Effector memory CD8-positive, alpha-beta T cell (primary cell): Measurements from ENCODE around the gene CAMTA1.

Source experiments
- ATAC-seq: fragments of 150-1000 bp; cut with Tn5 transposase; replicated peaks from 2 replicates; pipeline ENCODE4 v1.10.0; 2021; ENCODE audit warnings: mild to moderate bottlenecking, moderate library complexity
- DNase-seq, 3 experiments: peaks; one replicate each; pipeline ENCODE4 v3.0.0; 2021
- H3K27ac Mint-ChIP-seq, 2 donors: one replicate each; pipeline ENCODE4 v1.8.0; 2022; ENCODE audit warnings: mild to moderate bottlenecking in 2 of 2, mixed read lengths in 2 of 2, moderate library complexity in 2 of 2
- H3K27me3 Mint-ChIP-seq, 2 donors: one replicate each; pipeline ENCODE4 v1.8.0; 2022; ENCODE audit warnings: mixed read lengths in 2 of 2
- H3K36me3 Mint-ChIP-seq: one replicate; pipeline ENCODE4 v1.8.0; 2022; ENCODE audit warnings: mild to moderate bottlenecking, moderate library complexity, mixed read lengths; ENCODE audit not compliant: insufficient read depth
- H3K4me1 Mint-ChIP-seq, 2 donors: one replicate each; pipeline ENCODE4 v1.8.0; 2022; ENCODE audit warnings: low read depth in 2 of 2, mixed read lengths in 2 of 2
- H3K4me3 Mint-ChIP-seq, 2 donors: one replicate each; pipeline ENCODE4 v1.8.0; 2022; ENCODE audit warnings: mild to moderate bottlenecking in 2 of 2, mixed read lengths in 2 of 2, moderate library complexity in 2 of 2
- H3K9me3 Mint-ChIP-seq, 2 donors: one replicate each; pipeline ENCODE4 v1.8.0; 2022; ENCODE audit warnings: mixed read lengths in 2 of 2

CAMTA1 gene

DNA sequence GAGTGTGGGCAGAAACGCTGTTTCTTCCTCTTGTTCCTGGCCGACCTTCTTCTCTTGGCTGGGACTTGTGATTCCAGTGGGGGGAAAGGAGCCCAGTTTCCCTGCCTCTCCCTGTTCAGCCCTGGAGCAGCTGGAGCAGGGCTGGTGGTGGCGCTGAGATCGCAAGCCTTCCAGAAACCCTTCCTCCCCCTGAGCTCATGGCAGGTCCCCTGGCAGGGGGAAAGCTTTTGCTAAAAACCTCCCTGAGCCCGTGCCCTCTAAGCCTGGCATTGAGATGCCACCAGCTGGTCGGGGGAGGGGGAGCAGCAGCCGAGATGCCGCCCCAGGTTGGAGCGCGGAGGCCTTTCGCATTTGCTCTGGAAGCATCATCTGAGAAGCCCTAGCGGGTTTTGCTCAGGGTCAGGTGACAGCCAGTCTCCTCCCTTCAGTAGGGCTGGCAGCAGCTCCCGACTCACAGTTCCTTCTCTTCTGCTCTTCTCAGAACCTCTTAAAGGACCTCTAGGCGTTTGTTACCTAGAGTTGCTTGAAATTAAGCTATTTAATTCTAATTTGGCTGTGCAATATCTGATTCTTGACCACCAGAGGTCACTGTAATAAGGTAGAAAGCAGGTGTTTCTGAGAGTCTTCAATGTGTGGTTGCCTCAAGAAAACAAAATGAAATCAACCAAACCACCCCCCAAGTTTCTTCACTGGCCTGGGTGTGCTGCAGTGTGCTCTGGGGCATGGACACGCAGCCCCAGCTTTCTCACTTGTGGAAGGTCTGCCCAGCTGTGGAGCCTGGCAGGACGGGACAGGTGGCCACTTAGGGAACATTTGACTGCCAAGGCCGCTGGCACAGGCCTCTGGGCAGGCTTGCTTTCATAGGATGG, 257.3 kb downstream of the CAMTA1 start:
- peaks cover 26 to 65% of the 10 kb centered on the region in 2 donors for H3K27me3 Mint-ChIP-seq
- H3K9me3 Mint-ChIP-seq = peaks cover 0 to 2% of the 10 kb centered on the region in 2 donors
- no peaks in the 10 kb centered on the region for H3K4me1 Mint-ChIP-seq
- DNase-seq (no peak), ATAC-seq (no peak)
- H3K36me3 Mint-ChIP-seq = no peaks in the 10 kb centered on the region
- H3K27ac Mint-ChIP-seq = no peak overlapping the region
- no peak overlapping the region for H3K4me3 Mint-ChIP-seq

DNA sequence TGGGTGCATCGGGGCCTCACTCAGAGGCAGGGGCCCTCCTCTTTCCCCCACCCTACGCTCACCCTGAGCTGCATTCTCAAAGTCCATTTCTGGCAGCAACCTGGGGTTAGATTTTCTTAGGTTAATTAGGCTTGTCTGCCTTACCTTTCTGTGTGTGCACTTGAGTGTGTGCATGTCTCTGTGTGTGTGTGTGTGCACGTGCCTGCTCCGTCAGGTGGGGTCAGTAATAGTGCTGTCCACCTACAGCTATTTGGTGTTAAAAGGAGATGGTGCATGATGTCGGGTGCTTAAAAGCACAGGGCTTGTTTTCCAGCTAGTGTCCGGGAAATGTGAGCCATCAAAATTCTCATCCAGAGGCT, 257.9 kb downstream of the CAMTA1 start:
- Mint-ChIP-seq H3K9me3 (peaks cover 0 to 3% of the 10 kb centered on the region in 2 donors), H3K4me3 (no peak overlapping the region), H3K27me3 (peaks cover 32 to 71% of the 10 kb centered on the region in 2 donors), H3K36me3 (no peaks in the 10 kb centered on the region), H3K4me1 (no peaks in the 10 kb centered on the region), H3K27ac (no peak overlapping the region)
- ATAC-seq = no peak
- DNase-seq = no peak

DNA sequence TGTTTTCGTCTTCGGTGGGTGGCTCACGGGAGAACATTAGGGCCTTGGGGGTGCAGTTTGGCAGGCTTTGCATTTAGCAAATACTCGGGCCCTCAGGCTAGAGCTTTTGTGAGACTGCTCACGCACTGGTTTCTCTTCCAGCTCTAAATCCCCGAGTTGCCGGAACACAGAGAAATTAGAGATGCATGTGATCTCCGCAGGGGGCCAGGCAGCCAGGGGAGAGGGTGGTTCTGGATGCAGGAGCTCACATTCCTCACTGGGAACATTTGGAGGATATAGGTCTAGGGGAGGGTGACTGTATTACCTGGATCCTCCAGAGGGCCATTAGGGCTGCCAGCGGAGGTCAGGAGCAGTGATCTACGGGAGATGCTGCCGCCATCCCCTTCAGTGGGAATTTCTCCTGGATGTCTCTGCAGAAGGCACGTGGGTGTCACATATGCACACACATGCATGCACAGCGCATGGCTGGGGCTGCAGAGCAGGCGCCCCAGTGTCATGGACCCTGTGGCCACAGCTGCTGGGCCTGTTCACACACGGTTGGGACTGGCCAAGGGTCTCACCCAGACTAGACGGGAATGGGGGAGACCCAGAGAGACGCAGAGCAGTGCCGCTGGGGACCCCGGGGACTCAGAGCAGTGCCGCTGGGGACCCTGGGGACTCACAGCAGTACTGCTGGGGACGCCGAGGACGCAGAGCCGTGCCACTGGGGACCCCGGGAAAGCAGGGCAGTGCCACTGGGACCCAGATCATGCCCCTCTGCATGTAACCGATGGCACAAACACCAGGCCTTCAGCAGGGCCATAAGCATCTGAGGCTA, 258.7 kb downstream of the CAMTA1 start:
- Mint-ChIP-seq H3K4me1 (no peaks in the 10 kb centered on the region), H3K27ac (no peak overlapping the region), H3K9me3 (peaks cover 0 to 3% of the 10 kb centered on the region in 2 donors)

DNA sequence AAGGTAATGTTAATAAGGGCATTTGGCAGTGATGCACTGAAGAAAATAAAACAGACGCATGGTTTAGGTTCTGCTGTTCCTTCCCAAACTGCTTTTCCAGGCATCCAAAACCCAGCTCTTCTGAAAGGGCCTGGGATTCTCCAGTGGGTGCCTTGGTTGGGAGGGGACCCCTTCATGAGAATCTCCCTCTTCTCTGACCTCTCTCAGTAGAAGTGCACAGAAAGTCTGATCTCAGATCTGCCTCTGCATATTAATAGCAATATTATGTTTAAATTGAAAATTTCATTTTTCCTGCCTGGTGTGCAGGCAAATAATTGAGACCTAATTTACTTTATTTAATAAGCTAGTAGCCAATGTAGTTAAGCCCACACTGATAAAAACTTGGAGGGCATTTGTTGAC, 260.6 kb downstream of the CAMTA1 start:
- peaks cover 39 to 85% of the 10 kb centered on the region in 2 donors for H3K27me3 Mint-ChIP-seq
- H3K27ac Mint-ChIP-seq = no peak overlapping the region
- peaks cover 0 to 5% of the 10 kb centered on the region in 2 donors for H3K9me3 Mint-ChIP-seq
- no peak for DNase-seq
- no peak for ATAC-seq
- H3K36me3 Mint-ChIP-seq = no peaks in the 10 kb centered on the region
- H3K4me3 Mint-ChIP-seq = no peak overlapping the region
- H3K4me1 Mint-ChIP-seq = no peaks in the 10 kb centered on the region

More for the DNA sequence above, 258.7 kb downstream of the CAMTA1 start:
- DNase-seq (no peak), ATAC-seq (no peak)
- H3K36me3 Mint-ChIP-seq = no peaks in the 10 kb centered on the region
- no peak overlapping the region for H3K4me3 Mint-ChIP-seq
- peaks cover 36 to 76% of the 10 kb centered on the region in 2 donors for H3K27me3 Mint-ChIP-seq

DNA sequence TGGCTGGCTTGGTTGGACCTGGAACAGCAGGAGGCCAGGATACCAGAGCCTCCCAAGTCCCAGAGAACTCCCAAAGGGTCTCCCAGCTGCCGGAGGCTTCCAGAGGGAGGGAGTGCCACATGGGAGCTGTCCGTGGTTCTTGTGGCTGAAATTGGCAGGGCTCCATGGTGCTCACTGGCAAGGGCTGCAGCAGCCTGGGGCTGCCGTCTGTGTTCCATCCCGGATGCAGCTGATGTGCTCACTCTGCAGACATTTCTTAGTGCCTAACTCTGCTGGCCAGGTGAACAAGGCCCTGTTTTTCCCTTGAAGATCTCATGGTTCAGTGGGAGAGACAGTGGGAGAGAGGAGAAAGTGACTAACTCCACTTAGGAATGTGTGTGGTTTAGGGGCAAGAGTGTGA, 261.1 kb downstream of the CAMTA1 start:
- Mint-ChIP-seq H3K36me3 (no peaks in the 10 kb centered on the region), H3K4me3 (no peak overlapping the region), H3K27ac (no peak overlapping the region), H3K27me3 (peaks cover 39 to 82% of the 10 kb centered on the region in 2 donors), H3K4me1 (no peaks in the 10 kb centered on the region), H3K9me3 (peaks cover 0 to 5% of the 10 kb centered on the region in 2 donors)
- DNase-seq = no peak
- no peak for ATAC-seq

DNA sequence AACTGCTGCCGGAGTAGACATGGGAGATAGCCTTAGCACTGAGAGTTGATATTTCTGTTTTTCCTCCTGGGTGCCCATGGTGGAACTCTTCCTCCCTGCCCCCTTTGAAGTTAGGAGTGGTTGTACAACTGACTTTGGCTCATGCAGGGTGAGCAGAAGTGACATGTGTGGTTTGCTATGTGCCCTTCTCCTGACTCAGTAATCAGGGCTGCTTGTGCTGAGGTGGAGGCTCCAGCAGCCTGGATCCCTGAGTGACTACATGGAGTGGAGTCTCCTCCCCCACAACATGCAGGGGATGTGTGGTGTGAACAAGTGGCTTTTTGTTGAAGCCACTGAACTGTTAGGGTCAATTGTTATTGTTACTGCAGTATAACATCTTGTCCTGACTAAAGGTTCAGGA, 261.6 kb downstream of the CAMTA1 start:
- Mint-ChIP-seq H3K36me3 (no peaks in the 10 kb centered on the region), H3K27me3 (peaks cover 39 to 76% of the 10 kb centered on the region in 2 donors), H3K9me3 (peaks cover 0 to 5% of the 10 kb centered on the region in 2 donors), H3K4me1 (no peaks in the 10 kb centered on the region), H3K27ac (no peak overlapping the region), H3K4me3 (no peak overlapping the region)
- ATAC-seq (no peak), DNase-seq (no peak)

DNA sequence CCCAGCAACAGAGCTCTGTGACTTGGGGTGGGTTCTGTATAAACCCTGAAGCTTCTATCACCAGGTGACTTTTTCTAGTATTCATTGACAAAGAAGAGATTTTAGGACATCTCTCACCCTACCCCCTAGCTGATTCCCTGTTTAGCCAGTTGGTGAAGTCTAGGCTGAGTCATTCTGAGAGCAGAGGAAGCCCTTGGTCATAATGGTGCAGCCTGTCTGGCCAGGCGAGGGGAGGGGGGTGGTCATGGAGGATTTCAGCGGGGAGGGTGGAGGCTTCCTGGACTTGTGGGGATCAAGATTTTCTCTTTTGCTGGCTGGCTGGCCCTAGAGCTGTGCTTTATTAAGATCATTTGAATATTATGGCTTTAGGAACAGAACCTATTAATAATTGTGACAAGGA, 262.6 kb downstream of the CAMTA1 start:
- Mint-ChIP-seq H3K4me3 (no peak overlapping the region), H3K4me1 (no peaks in the 10 kb centered on the region), H3K27ac (no peak overlapping the region), H3K36me3 (no peaks in the 10 kb centered on the region), H3K9me3 (peaks cover 0 to 5% of the 10 kb centered on the region in 2 donors), H3K27me3 (peaks cover 39 to 75% of the 10 kb centered on the region in 2 donors)
- DNase-seq (no peak), ATAC-seq (no peak)

DNA sequence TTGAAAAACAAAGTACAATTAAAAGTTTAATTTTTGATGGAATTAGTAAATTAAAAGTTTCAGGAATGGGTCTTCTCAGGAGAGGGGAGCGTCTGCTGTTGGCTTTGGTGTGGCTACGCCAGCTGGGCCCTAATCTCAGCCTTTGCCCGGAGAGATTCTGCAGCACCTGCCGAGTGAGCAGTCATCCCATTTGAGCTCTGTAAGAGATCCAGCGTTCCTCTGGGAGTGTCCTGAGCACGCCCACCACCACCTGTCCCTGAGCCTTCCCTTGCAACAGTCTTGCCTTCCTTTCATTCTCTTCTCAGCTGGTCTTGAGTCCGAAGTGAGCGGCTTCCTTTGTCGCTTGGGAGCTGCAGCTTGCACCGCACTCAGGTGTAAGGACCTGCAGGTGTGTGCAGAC, 263.1 kb downstream of the CAMTA1 start:
- ATAC-seq (no peak), DNase-seq (no peak)
- Mint-ChIP-seq H3K27me3 (peaks cover 41 to 75% of the 10 kb centered on the region in 2 donors), H3K27ac (no peak overlapping the region), H3K4me1 (no peaks in the 10 kb centered on the region), H3K9me3 (peaks cover 0 to 5% of the 10 kb centered on the region in 2 donors), H3K36me3 (no peaks in the 10 kb centered on the region), H3K4me3 (no peak overlapping the region)

DNA sequence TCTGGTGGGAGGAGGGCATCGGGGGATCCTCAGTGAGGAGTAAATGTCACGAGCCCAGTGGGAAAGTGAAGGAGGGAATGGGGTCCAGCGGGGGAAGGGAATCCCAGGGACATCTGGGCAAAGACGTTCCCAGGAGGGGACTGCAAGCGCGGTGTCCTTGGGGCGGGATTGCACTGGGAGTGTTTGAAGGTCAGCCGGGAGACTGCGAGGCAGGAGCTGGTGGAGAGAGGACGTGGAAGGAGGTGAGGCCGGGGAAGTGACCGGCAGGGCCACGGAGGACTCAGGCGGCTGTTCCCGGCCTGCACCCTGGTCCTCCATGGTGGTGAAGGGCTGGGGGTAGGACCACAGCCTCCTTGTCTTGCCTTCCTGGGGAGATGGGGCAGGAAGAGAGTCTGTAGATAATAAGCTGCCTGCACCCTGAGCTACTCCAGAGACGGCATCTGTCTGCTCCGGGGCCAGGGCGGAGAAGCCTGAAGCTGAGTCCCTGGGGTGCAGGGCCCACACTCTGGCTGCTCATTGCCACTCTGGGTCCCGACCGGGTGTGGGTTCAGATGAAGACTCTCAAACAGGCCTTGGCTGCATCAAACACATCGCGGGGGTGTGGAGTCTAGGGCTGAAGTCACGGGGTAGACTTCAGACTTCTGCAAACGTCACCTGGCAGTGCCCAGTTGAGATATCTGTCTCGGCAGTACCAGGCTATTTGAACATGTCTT, 264.8 kb downstream of the CAMTA1 start:
- no peaks in the 10 kb centered on the region for H3K36me3 Mint-ChIP-seq
- no peaks in the 10 kb centered on the region for H3K4me1 Mint-ChIP-seq
- H3K27me3 Mint-ChIP-seq = peaks cover 32 to 75% of the 10 kb centered on the region in 2 donors
- DNase-seq (no peak), ATAC-seq (no peak)
- H3K9me3 Mint-ChIP-seq = peaks cover 0 to 5% of the 10 kb centered on the region in 2 donors
- no peak overlapping the region for H3K27ac Mint-ChIP-seq
- no peak overlapping the region for H3K4me3 Mint-ChIP-seq

DNA sequence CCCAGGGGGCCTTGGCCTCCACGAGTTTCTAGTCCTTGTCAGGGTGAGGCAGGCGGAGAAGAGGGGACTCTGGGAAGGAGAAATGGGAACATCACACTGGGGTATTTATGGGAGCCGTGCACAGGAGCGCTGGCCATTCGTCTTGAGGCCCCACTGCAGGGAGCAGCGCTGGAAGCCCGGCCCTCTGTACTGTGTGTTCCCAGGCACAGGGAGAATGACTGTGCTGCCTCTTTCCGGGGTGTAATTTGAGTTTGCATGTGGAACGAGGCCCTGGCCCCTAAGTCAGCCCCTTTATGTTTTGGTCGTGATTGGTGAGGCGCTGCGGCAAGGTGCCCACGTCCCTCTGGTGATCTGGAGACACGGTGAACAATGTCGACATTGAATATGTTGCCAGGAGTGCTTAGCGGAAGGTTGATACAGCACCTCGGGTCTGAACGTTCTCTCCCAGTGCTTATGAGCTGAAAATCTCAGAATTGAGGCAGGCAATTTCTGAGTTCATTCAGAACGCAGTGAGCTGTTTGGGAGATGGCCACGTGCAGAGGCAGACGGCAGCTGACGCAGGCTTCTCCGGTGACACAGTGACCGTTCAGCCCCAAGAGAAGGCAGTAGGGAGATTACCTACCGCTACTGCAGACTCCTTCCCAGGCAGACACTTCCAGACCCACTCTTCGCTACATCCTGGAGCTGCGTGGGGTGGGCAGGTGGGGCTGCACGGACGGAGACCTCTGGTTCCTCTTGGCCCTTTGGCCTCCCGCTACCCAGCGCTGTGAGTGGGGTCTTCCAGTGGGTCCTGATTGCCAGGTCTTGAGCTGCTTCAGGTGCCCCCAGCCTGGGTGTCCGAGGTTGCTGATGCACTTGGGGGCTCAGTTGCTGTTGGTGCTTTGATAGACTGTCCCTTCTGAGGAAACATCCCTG, 265.8 kb downstream of the CAMTA1 start:
- no peak overlapping the region for H3K4me3 Mint-ChIP-seq
- ATAC-seq (no peak), DNase-seq (no peak)
- peaks cover 29 to 78% of the 10 kb centered on the region in 2 donors for H3K27me3 Mint-ChIP-seq
- no peaks in the 10 kb centered on the region for H3K36me3 Mint-ChIP-seq
- H3K4me1 Mint-ChIP-seq = no peaks in the 10 kb centered on the region
- no peak overlapping the region for H3K27ac Mint-ChIP-seq
- H3K9me3 Mint-ChIP-seq = peaks cover 0 to 5% of the 10 kb centered on the region in 2 donors

DNA sequence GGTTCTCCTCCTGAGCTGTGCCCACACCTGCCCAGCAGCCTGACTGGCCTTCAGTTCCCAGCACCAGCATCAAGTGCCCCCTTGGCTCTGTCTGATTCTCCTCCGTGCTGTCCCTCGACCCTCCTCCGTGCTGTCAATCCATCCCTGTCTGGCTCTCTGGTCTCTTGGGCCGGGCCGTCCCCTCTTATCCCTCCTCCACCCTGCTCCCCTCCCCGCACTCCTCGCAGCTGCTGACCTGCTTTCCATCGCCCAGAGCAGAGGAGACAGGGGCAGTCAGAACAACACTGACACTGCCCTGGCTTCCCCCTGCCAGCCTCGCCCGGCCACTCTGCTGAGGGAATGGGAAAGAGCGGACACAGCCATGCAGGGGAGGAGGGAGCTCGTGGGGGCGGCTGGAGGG, 267.4 kb downstream of the CAMTA1 start:
- Mint-ChIP-seq H3K27me3 (peaks cover 36 to 82% of the 10 kb centered on the region in 2 donors), H3K4me3 (no peak overlapping the region), H3K36me3 (no peaks in the 10 kb centered on the region), H3K9me3 (peaks cover 0 to 1% of the 10 kb centered on the region in 2 donors), H3K4me1 (no peaks in the 10 kb centered on the region), H3K27ac (no peak overlapping the region)
- ATAC-seq = no peak
- no peak for DNase-seq

DNA sequence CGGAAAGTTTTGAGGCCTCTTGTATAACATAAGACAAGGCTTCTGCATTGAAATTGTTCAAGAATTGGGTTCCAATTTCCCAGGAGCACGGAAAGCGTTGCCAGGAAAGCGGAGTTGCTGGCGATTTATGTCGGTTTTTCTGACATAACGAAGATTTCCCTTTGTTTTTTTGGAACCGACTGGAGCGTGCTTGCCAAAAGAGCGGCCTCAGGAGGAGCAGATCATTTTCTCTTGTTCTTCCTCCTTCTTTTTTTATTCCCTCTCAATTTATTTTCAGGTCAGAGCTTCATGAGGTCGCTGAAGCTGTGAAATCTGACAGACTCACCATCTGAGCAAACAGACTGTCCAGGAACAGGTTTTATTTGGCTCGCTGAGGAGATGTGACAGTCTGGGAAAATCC, 275.5 kb downstream of the CAMTA1 start:
- H3K27ac Mint-ChIP-seq = no peak overlapping the region
- H3K36me3 Mint-ChIP-seq = no peaks in the 10 kb centered on the region
- no peak overlapping the region for H3K4me3 Mint-ChIP-seq
- H3K9me3 Mint-ChIP-seq = no peaks in the 10 kb centered on the region
- no peak for DNase-seq
- peaks cover 43 to 55% of the 10 kb centered on the region in 2 donors for H3K27me3 Mint-ChIP-seq
- no peaks in the 10 kb centered on the region for H3K4me1 Mint-ChIP-seq
- no peak for ATAC-seq
